ENCODE data around the gene CHRNA4.
A peak's percentile ranks its signal among the peaks of the same experiment; 100 is the strongest.

The CHRNA4 gene

DNA sequence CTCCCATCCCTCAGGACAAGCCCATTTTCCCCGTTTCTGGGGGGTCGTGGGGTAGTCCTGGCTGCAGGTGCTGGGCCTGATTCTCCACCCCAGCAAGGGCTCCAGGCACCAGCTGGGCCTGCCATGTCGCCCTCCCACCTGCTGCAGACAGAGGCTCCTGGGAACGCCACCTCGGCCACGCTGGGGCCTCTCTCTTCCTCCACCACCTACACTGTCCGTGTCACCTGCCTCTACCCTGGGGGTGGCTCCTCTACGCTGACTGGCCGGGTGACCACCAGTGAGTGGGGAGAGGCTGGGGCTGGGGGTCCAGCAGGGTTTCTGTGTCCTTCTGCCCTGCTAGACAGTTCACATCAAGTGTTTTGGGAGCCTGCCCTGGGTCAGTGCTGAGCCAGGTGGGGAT is 48.9 kb downstream of the CHRNA4 start:
- TF ChIP-seq, protein P1, sequence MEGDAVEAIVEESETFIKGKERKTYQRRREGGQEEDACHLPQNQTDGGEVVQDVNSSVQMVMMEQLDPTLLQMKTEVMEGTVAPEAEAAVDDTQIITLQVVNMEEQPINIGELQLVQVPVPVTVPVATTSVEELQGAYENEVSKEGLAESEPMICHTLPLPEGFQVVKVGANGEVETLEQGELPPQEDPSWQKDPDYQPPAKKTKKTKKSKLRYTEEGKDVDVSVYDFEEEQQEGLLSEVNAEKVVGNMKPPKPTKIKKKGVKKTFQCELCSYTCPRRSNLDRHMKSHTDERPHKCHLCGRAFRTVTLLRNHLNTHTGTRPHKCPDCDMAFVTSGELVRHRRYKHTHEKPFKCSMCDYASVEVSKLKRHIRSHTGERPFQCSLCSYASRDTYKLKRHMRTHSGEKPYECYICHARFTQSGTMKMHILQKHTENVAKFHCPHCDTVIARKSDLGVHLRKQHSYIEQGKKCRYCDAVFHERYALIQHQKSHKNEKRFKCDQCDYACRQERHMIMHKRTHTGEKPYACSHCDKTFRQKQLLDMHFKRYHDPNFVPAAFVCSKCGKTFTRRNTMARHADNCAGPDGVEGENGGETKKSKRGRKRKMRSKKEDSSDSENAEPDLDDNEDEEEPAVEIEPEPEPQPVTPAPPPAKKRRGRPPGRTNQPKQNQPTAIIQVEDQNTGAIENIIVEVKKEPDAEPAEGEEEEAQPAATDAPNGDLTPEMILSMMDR (IDR thresholded peaks at IDR 0.05; ENCODE audit: extremely low read depth, insufficient read depth, missing control alignments): no peak
- in situ Hi-C loops (cut with MboI; ENCODE audit: low pct_unique_long_range_greater_than_20kb, low sequenced_read_pairs, unreplicated experiment): no loop called here
- no peak for DNase-seq (ENCODE audit: low spot score)

GRCh38 chr20:63311833-63312243 is 49.3 kb downstream of the CHRNA4 start:
- in situ Hi-C loops (cut with MboI; ENCODE audit: low pct_unique_long_range_greater_than_20kb, low sequenced_read_pairs, unreplicated experiment): no loop called here
- DNase-seq (ENCODE audit: low spot score): no peak

GRCh38 chr20:63311186-63311832 is 49.8 kb downstream of the CHRNA4 start:
- in situ Hi-C loops (cut with MboI; ENCODE audit: low pct_unique_long_range_greater_than_20kb, low sequenced_read_pairs, unreplicated experiment): no loop called here
- TF ChIP-seq, protein P1 (IDR thresholded peaks at IDR 0.05; ENCODE audit: extremely low read depth, insufficient read depth, missing control alignments): no peak

More at GRCh38 chr20:63311833-63312243, 49.3 kb downstream of the CHRNA4 start:
- TF ChIP-seq, protein P1 (IDR thresholded peaks at IDR 0.05; ENCODE audit: extremely low read depth, insufficient read depth, missing control alignments): no peak

DNA sequence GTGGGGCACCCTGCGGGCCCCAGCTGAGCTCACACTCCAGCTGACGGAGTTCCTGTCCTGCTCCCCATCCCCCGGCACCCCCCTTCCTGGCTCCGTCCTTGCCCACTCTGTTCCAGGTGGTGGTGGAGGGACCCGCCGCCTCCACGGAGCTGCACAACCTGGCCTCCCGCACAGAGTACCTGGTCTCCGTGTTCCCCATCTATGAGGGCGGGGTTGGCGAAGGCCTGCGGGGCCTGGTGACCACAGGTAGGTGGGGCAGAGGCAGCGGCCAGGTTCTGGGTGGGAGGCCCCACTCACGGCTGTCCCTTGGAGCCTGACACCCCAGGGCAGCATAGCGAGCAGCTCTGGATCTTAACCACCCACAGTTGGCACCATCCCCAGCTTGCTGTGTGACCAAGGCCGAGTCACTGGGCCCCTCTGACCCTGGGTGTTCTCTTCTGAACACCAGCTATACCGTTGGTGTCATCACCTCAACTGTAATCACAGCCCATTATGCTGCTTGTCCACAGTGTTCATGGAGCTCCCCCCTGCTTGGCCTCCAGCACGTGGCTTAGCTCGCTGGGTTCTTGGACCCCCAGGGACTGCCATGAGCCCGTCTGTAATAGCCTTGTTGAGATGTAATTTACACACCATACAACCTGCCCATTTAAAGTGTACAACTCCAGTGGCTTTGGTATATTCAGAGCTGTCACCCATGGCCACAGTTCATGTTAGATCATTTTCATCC is 50.7 kb downstream of the CHRNA4 start:
- no peak for DNase-seq (ENCODE audit: low spot score)
- in situ Hi-C loops (cut with MboI; ENCODE audit: low pct_unique_long_range_greater_than_20kb, low sequenced_read_pairs, unreplicated experiment): no loop called here
- TF ChIP-seq, protein P1 (IDR thresholded peaks at IDR 0.05; ENCODE audit: extremely low read depth, insufficient read depth, missing control alignments): no peak

More at GRCh38 chr20:63311186-63311832, 49.8 kb downstream of the CHRNA4 start:
- DNase-seq (ENCODE audit: low spot score): no peak

DNA sequence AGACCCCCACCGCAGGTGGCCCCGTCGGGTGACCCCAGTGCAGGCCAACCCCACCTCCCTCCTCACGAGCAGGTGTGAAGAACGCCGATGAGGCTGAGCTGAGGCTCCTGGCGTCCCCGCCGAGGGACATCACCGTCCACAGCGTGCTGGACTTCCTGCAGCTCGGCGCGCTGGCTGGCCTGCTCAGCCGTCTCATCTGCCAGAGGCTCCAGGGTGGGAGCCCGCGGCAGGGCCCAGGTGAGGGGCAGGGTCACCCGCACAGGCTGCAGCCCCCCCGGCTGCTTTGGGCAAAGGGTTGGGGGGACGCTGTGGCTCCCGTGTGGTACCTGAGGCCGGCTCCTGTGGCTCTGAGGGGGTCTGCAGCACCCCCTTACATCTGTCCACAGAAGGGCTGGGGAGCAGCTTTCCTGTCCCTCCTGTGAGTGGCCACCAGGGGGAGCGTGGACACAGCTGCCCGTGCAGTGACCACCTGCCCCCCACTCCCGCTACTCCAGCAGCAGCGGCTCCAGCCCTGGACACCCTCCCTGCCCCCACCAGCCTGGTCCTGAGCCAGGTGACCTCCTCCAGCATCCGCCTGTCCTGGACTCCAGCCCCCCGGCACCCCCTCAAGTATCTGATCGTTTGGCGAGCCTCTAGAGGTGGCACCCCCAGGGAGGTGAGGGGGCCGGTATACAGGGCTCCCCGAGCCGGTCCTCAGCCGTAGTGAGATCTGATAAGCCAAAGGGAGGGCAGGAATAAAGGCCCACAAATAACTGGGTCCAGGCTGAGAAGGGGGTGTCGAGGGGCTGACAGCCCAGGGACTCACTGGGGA is 51.7 kb downstream of the CHRNA4 start:
- TF ChIP-seq, protein P1 (IDR thresholded peaks at IDR 0.05; ENCODE audit: extremely low read depth, insufficient read depth, missing control alignments): peak; percentile 71
- in situ Hi-C loops (cut with MboI; ENCODE audit: low pct_unique_long_range_greater_than_20kb, low sequenced_read_pairs, unreplicated experiment): no loop called here

GRCh38 chr20:63308218-63308911 is 52.8 kb downstream of the CHRNA4 start:
- DNase-seq (ENCODE audit: low spot score): no peak
- TF ChIP-seq, protein P1 (IDR thresholded peaks at IDR 0.05; ENCODE audit: extremely low read depth, insufficient read depth, missing control alignments): no peak
- in situ Hi-C loops (cut with MboI; ENCODE audit: low pct_unique_long_range_greater_than_20kb, low sequenced_read_pairs, unreplicated experiment): no loop called here

More for the DNA sequence above, 51.7 kb downstream of the CHRNA4 start:
- DNase-seq (ENCODE audit: low spot score): peak; percentile 76
